ENCODE results near the gene KCNQ1OT1. TPM values are rescaled to one million over a fixed set of nuclear protein-coding genes. Genes with fewer than 3 reads are reported as not detected.

The KCNQ1OT1 gene
- total RNA-seq, 1 donor from 2014 or later, result 2.3 TPM

GRCh38 chr11:2713661-2714462 is 14.1 kb upstream of the KCNQ1OT1 start:
- no peak overlapping the region for H3K4me3 Mint-ChIP-seq
- Histone ChIP-seq H4K20me1 (ENCODE audit: low read depth) (no peaks in the 10 kb centered on the region), H2AFZ (replicated peaks) (no peak overlapping the region), H3K4me3 (no peak overlapping the region), H3K9ac (no peak overlapping the region), H3K27ac (no peak overlapping the region), H3K9me3 (ENCODE audit: low read depth) (no peaks in the 10 kb centered on the region), H3K4me2 (no peak overlapping the region), H3K79me2 (ENCODE audit: low read depth) (no peaks in the 10 kb centered on the region), H3F3A (ENCODE audit: low read depth) (no peaks in the 10 kb centered on the region), H3K4me1 (peaks cover 8% of the 10 kb centered on the region), H3K36me3 (no peaks in the 10 kb centered on the region), H3K27me3 (peaks cover 99% of the 10 kb centered on the region)
- H3K9me3 Mint-ChIP-seq, result peaks cover 17% of the 10 kb centered on the region
- no peak for DNase-seq (ENCODE audit: low spot score)
- no peaks in the 10 kb centered on the region for H3K36me3 Mint-ChIP-seq
- H3K27me3 Mint-ChIP-seq (ENCODE audit: insufficient read depth, low read depth), result peaks cover 27% of the 10 kb centered on the region
- H3K27ac Mint-ChIP-seq, result no peak overlapping the region
- no peak for TF ChIP-seq EZH2phosphoT487 (IDR thresholded peaks at IDR 0.05)
- no peak for TF ChIP-seq CTCF (IDR thresholded peaks at IDR 0.05)
- no peak for TF ChIP-seq EZH2 (IDR thresholded peaks at IDR 0.05)
- peaks cover 15% of the 10 kb centered on the region for H3K4me1 Mint-ChIP-seq

GRCh38 chr11:2713094-2713493 is 13.3 kb upstream of the KCNQ1OT1 start:
- no peak for DNase-seq (ENCODE audit: low spot score)
- Mint-ChIP-seq H3K9me3 (peaks cover 17% of the 10 kb centered on the region), H3K27ac (no peak overlapping the region), H3K27me3 (ENCODE audit: insufficient read depth, low read depth) (peaks cover 21% of the 10 kb centered on the region), H3K4me3 (no peak overlapping the region), H3K36me3 (no peaks in the 10 kb centered on the region), H3K4me1 (peaks cover 18% of the 10 kb centered on the region)
- no peaks in the 10 kb centered on the region for H4K20me1 ChIP-seq (ENCODE audit: low read depth)
- H3K4me3 ChIP-seq, result no peak overlapping the region
- H3K79me2 ChIP-seq (ENCODE audit: low read depth), result no peaks in the 10 kb centered on the region
- no peak overlapping the region for H3K4me2 ChIP-seq
- H3K9me3 ChIP-seq (ENCODE audit: low read depth), result no peaks in the 10 kb centered on the region
- TF ChIP-seq EZH2phosphoT487 (IDR thresholded peaks at IDR 0.05) (no peak), EZH2 (IDR thresholded peaks at IDR 0.05) (no peak), CTCF (IDR thresholded peaks at IDR 0.05) (no peak)
- H3K36me3 ChIP-seq, result no peaks in the 10 kb centered on the region
- H3F3A ChIP-seq (ENCODE audit: low read depth), result no peaks in the 10 kb centered on the region
- H3K9ac ChIP-seq, result no peak overlapping the region
- H3K27ac ChIP-seq, result no peak overlapping the region
- peaks cover under 1% of the 10 kb centered on the region for H3K4me1 ChIP-seq
- no peak overlapping the region for H2AFZ ChIP-seq (replicated peaks)
- H3K27me3 ChIP-seq, result peaks cover 99% of the 10 kb centered on the region

- Mint-ChIP-seq H3K4me1 (peaks cover 19% of the 10 kb centered on the region), H3K36me3 (no peaks in the 10 kb centered on the region), H3K9me3 (peaks cover 17% of the 10 kb centered on the region), H3K27ac (no peak overlapping the region), H3K27me3 (ENCODE audit: insufficient read depth, low read depth) (peaks cover 23% of the 10 kb centered on the region), H3K4me3 (no peak overlapping the region)
- no peaks in the 10 kb centered on the region for H3K9me3 ChIP-seq (ENCODE audit: low read depth)
- H3K4me1 ChIP-seq, result no peaks in the 10 kb centered on the region
- no peaks in the 10 kb centered on the region for H3K36me3 ChIP-seq
- no peak for DNase-seq (ENCODE audit: low spot score)
- TF ChIP-seq CTCF (IDR thresholded peaks at IDR 0.05) (no peak), EZH2phosphoT487 (IDR thresholded peaks at IDR 0.05) (no peak), EZH2 (IDR thresholded peaks at IDR 0.05) (no peak)
- no peak overlapping the region for H3K9ac ChIP-seq
- H2AFZ ChIP-seq (replicated peaks), result no peak overlapping the region
- H3K27me3 ChIP-seq, result peaks cover 99% of the 10 kb centered on the region
- H3F3A ChIP-seq (ENCODE audit: low read depth), result no peaks in the 10 kb centered on the region
- H3K4me2 ChIP-seq, result no peak overlapping the region
- no peak overlapping the region for H3K4me3 ChIP-seq
- H3K79me2 ChIP-seq (ENCODE audit: low read depth), result no peaks in the 10 kb centered on the region
- no peaks in the 10 kb centered on the region for H4K20me1 ChIP-seq (ENCODE audit: low read depth)
- no peak overlapping the region for H3K27ac ChIP-seq
Measured at GRCh38 chr11:2711161-2711560, 11.4 kb upstream of the KCNQ1OT1 start.
